ENCODE results near the gene MGST1. TPM values are rescaled to one million over a fixed set of nuclear protein-coding genes. Genes with fewer than 3 reads are reported as not detected.
A peak's percentile ranks its signal among the peaks of the same experiment; 100 is the strongest.

MGST1 gene
- 100 to 1,000 TPM in 1 of 4 donors, 10 to 100 TPM in 3; 72.8 to 107 (median 84.7) TPM for total RNA-seq

GRCh38 chr12:16347391-16348298 lies at the start of gene MGST1:
TSS of gene MGST1 (plus strand) at chr12:16347645. CDS start at chr12:16354253, 6,608 bp downstream.
- H3K4me3 ChIP-seq: peak within 1 kb of the TSS; percentile 43
- H3K9me3 ChIP-seq: no peaks in the 10 kb centered on the region
- WGBS: 3% methylated on average over 31 of the region's 31 CpGs
- peaks cover 13% of the 10 kb centered on the region for H3K4me1 ChIP-seq
- peak within 1 kb of the TSS; percentile 90 for H3K27ac ChIP-seq
- H3K27me3 ChIP-seq: no peaks in the 10 kb centered on the region
- H3K36me3 ChIP-seq: no peaks in the 10 kb centered on the region
- TF ChIP-seq EP300 (IDR thresholded peaks at IDR 0.05): no peak
- TF ChIP-seq POLR2A (IDR thresholded peaks at IDR 0.05): peak in 1 of 2 donors; percentile 67
- no peak for TF ChIP-seq CTCF (IDR thresholded peaks at IDR 0.05)
- peak in 1 of 3 donors; percentile 36 for TF ChIP-seq POLR2AphosphoS5 (IDR thresholded peaks at IDR 0.05)
- peak; percentile 76 to 84 for DNase-seq (ENCODE audit: low spot score in 2 of 2)

- TF ChIP-seq EP300 (IDR thresholded peaks at IDR 0.05) (no peak), POLR2A (IDR thresholded peaks at IDR 0.05) (no peak), CTCF (IDR thresholded peaks at IDR 0.05) (no peak), POLR2AphosphoS5 (IDR thresholded peaks at IDR 0.05) (no peak)
These were observed 48.0 kb upstream of the MGST1 start for GRCh38 chr12:16299403-16299802.

GRCh38 chr12:16300122-16300521 lies 47.3 kb upstream of the MGST1 start:
- no peaks in the 10 kb centered on the region for H3K4me1 ChIP-seq
- no peaks in the 10 kb centered on the region for H3K9me3 ChIP-seq
- DNase-seq (ENCODE audit: low spot score in 2 of 2): no peak
- TF ChIP-seq POLR2AphosphoS5 (IDR thresholded peaks at IDR 0.05) (no peak), POLR2A (IDR thresholded peaks at IDR 0.05) (no peak), EP300 (IDR thresholded peaks at IDR 0.05) (no peak), CTCF (IDR thresholded peaks at IDR 0.05) (no peak)
- H3K4me3 ChIP-seq: no peak overlapping the region
- H3K27me3 ChIP-seq: no peaks in the 10 kb centered on the region
- whole genome bisulfite sequencing: 46% methylated on average over 1 of the region's 1 CpG
- no peak overlapping the region for H3K27ac ChIP-seq
- H3K36me3 ChIP-seq: no peaks in the 10 kb centered on the region

More at GRCh38 chr12:16299403-16299802, 48.0 kb upstream of the MGST1 start:
- no peak for DNase-seq (ENCODE audit: low spot score in 2 of 2)
- H3K4me3 ChIP-seq: no peak overlapping the region
- no peak overlapping the region for H3K27ac ChIP-seq
- H3K36me3 ChIP-seq: no peaks in the 10 kb centered on the region
- H3K4me1 ChIP-seq: no peaks in the 10 kb centered on the region
- WGBS: 50% methylated on average over 2 of the region's 2 CpGs
- no peaks in the 10 kb centered on the region for H3K9me3 ChIP-seq
- H3K27me3 ChIP-seq: no peaks in the 10 kb centered on the region

GRCh38 chr12:16300736-16301135 lies 46.7 kb upstream of the MGST1 start:
- H3K4me1 ChIP-seq: no peaks in the 10 kb centered on the region
- peak in 1 of 2 donors; percentile 65 for DNase-seq (ENCODE audit: low spot score in 2 of 2)
- WGBS: 74% methylated on average over 7 of the region's 7 CpGs
- H3K27me3 ChIP-seq: no peaks in the 10 kb centered on the region
- H3K4me3 ChIP-seq: no peak overlapping the region
- no peak overlapping the region for H3K27ac ChIP-seq
- no peaks in the 10 kb centered on the region for H3K9me3 ChIP-seq
- H3K36me3 ChIP-seq: no peaks in the 10 kb centered on the region
- no peak for TF ChIP-seq POLR2A (IDR thresholded peaks at IDR 0.05)
- no peak for TF ChIP-seq EP300 (IDR thresholded peaks at IDR 0.05)
- TF ChIP-seq CTCF (IDR thresholded peaks at IDR 0.05): no peak
- no peak for TF ChIP-seq POLR2AphosphoS5 (IDR thresholded peaks at IDR 0.05)

- TF ChIP-seq POLR2AphosphoS5 (IDR thresholded peaks at IDR 0.05) (no peak), CTCF (IDR thresholded peaks at IDR 0.05) (no peak)
- Histone ChIP-seq H3K36me3 (no peaks in the 10 kb centered on the region), H3K27me3 (no peaks in the 10 kb centered on the region), H3K27ac (no peak overlapping the region), H3K4me1 (no peaks in the 10 kb centered on the region), H3K9me3 (peaks cover 4% of the 10 kb centered on the region), H3K4me3 (no peak overlapping the region)
- 45% methylated on average over 2 of the region's 2 CpGs for WGBS
- no peak for DNase-seq (ENCODE audit: low spot score in 2 of 2)
These were observed 43.5 kb upstream of the MGST1 start for GRCh38 chr12:16303939-16304338.

Measured in suprapubic skin (tissue), 4 donors.